Stomach (tissue), 4 donors: ENCODE results near the gene DCC.

Source experiments
- POLR2AphosphoS5 ChIP-seq, 3 donors: sonication (generic); formaldehyde crosslinking; IDR thresholded peaks; one replicate each; pipeline ENCODE4 v1.6.1; 2016; ENCODE audit warnings: antibody characterized with exemption in 3 of 3
- TF ChIP-seq, protein P1 (sequence below), 7 experiments: fragments of 450-650 bp in 4 of 7; fragments of 200-600 bp in 3 of 7; sonication (generic) in 3 of 7; IDR thresholded peaks; one replicate each; pipeline ENCODE4 v1.5.1; 2016 to 2019; ENCODE audit warnings: antibody characterized with exemption in 7 of 7, control low read depth in 2 of 7, mild to moderate bottlenecking in 1 of 7

GRCh38 chr18:53490019-53490418 is 1150.0 kb downstream of the DCC start:
- TF ChIP-seq, protein P1, sequence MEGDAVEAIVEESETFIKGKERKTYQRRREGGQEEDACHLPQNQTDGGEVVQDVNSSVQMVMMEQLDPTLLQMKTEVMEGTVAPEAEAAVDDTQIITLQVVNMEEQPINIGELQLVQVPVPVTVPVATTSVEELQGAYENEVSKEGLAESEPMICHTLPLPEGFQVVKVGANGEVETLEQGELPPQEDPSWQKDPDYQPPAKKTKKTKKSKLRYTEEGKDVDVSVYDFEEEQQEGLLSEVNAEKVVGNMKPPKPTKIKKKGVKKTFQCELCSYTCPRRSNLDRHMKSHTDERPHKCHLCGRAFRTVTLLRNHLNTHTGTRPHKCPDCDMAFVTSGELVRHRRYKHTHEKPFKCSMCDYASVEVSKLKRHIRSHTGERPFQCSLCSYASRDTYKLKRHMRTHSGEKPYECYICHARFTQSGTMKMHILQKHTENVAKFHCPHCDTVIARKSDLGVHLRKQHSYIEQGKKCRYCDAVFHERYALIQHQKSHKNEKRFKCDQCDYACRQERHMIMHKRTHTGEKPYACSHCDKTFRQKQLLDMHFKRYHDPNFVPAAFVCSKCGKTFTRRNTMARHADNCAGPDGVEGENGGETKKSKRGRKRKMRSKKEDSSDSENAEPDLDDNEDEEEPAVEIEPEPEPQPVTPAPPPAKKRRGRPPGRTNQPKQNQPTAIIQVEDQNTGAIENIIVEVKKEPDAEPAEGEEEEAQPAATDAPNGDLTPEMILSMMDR (IDR thresholded peaks at IDR 0.05): no peak
- TF ChIP-seq POLR2AphosphoS5 (IDR thresholded peaks at IDR 0.05): no peak
